IMR-90 (cell line): ENCODE results near the gene MFN2. TPM values are rescaled to one million over a fixed set of nuclear protein-coding genes. Genes with fewer than 3 reads are reported as not detected.

Experiments used
- ATAC-seq: fragments of 200-7000 bp; cut with Tn5 transposase; 2 replicates; pipeline ENCODE4 v1.9.1; 2020; ENCODE audit warnings: low read depth, mild to moderate bottlenecking, moderate library complexity
- BruUV-seq: library from RNA; stranded (reverse); fragments of 400-500 nt; replicated peaks from 2 replicates; lab custom pipeline; 2021; lab: Mats Ljungman, UMichigan
- CTCF ChIA-PET: fragments of 300-600 bp; formaldehyde crosslinking; extraction: SDS; loops from one replicate; lab custom pipeline; 2021; ENCODE audit warnings: antibody characterized with exemption; lab: Yijun Ruan, JAX
- POLR2A ChIA-PET: fragments of 300-600 bp; sonication (Branson Sonifier 250); formaldehyde crosslinking; loops from one replicate; lab custom pipeline; 2022; ENCODE audit warnings: antibody characterized with exemption; ENCODE audit not compliant: unreplicated experiment; lab: Charles Lee
- DNase-seq: peaks from one replicate; pipeline ENCODE4 v3.0.0; 2013
- H2AFZ ChIP-seq: replicated peaks from 2 replicates; pipeline ENCODE3; 2013; ENCODE audit warnings: low read length, mild to moderate bottlenecking; ENCODE audit not compliant: poor library complexity
- H2AK5ac ChIP-seq: 2 replicates; pipeline ENCODE4 v1.6.1; 2013; ENCODE audit warnings: low read depth, low read length, inconsistent platforms
- H2AK9ac ChIP-seq: replicated peaks from 2 replicates; pipeline ENCODE3; 2013; ENCODE audit warnings: mild to moderate bottlenecking, low read depth, low read length, moderate library complexity; ENCODE audit not compliant: poor library complexity
- H2BK120ac ChIP-seq: 2 replicates; pipeline ENCODE4 v1.6.1; 2013; ENCODE audit warnings: low read depth, low read length, inconsistent platforms
- H2BK15ac ChIP-seq: 3 replicates; pipeline ENCODE4 v1.6.1; 2013; ENCODE audit warnings: low read depth, low read length, inconsistent platforms
- H2BK20ac ChIP-seq: 2 replicates; pipeline ENCODE4 v1.6.1; 2013; ENCODE audit warnings: low read depth, mild to moderate bottlenecking, inconsistent platforms, low read length, moderate library complexity
- H2BK5ac ChIP-seq: 2 replicates; pipeline ENCODE4 v1.6.1; 2013; ENCODE audit warnings: mild to moderate bottlenecking, low read depth, low read length, inconsistent platforms; ENCODE audit not compliant: poor library complexity, severe bottlenecking
- H3K14ac ChIP-seq: replicated peaks from 2 replicates; pipeline ENCODE4 v1.6.1; 2013; ENCODE audit warnings: low read depth, low read length, inconsistent platforms
- H3K18ac ChIP-seq: 2 replicates; pipeline ENCODE4 v1.6.1; 2013; ENCODE audit warnings: low read depth, low read length, control low read depth
- H3K23ac ChIP-seq: 2 replicates; pipeline ENCODE4 v1.6.1; 2013; ENCODE audit warnings: low read depth, low read length, inconsistent platforms
- H3K27ac ChIP-seq: 2 replicates; pipeline ENCODE4 v1.5.1; 2013; ENCODE audit warnings: mild to moderate bottlenecking, control low read depth, low read length; ENCODE audit not compliant: insufficient read depth
- H3K27me3 ChIP-seq: 2 replicates; pipeline ENCODE4 v1.6.1; 2013; ENCODE audit warnings: low read length; ENCODE audit not compliant: control insufficient read depth, insufficient read depth
- H3K36me3 ChIP-seq: 2 replicates; pipeline ENCODE4 v1.6.1; 2013; ENCODE audit warnings: low read length, mixed read lengths; ENCODE audit not compliant: control insufficient read depth, insufficient read depth
- H3K4ac ChIP-seq: 2 replicates; pipeline ENCODE4 v1.6.1; 2013; ENCODE audit warnings: low read depth, low read length, inconsistent platforms
- H3K4me1 ChIP-seq: 2 replicates; pipeline ENCODE4 v1.6.1; 2013; ENCODE audit warnings: low read length, mixed read lengths; ENCODE audit not compliant: control insufficient read depth, insufficient read depth
- H3K4me2 ChIP-seq: 2 replicates; pipeline ENCODE4 v1.6.1; 2013; ENCODE audit warnings: low read depth, mild to moderate bottlenecking, control low read depth, low read length, moderate library complexity
- H3K4me3 ChIP-seq: 2 replicates; pipeline ENCODE4 v1.5.1; 2013; ENCODE audit warnings: low read depth, mild to moderate bottlenecking, control low read depth, low read length, moderate library complexity; ENCODE audit not compliant: insufficient read depth
- H3K56ac ChIP-seq: 2 replicates; pipeline ENCODE4 v1.6.1; 2013; ENCODE audit warnings: low read length, inconsistent platforms; ENCODE audit not compliant: insufficient read depth; ENCODE audit errors: extremely low read depth
- H3K79me1 ChIP-seq, 2 experiments: 2 replicates each; pipeline ENCODE4 v1.6.1; 2013; ENCODE audit warnings: low read length in 2 of 2, inconsistent platforms in 1 of 2, low read depth in 1 of 2
- H3K9ac ChIP-seq: 2 replicates; pipeline ENCODE4 v1.6.1; 2013; ENCODE audit warnings: low read depth, low read length, control low read depth
- H3K9me1 ChIP-seq: 2 replicates; pipeline ENCODE4 v1.6.1; 2013; ENCODE audit warnings: low read length, inconsistent platforms; ENCODE audit not compliant: insufficient read depth
- H3K9me3 ChIP-seq: 2 replicates; pipeline ENCODE4 v1.6.1; 2013; ENCODE audit warnings: low read length; ENCODE audit not compliant: control insufficient read depth, insufficient read depth
- H4K20me1 ChIP-seq: 2 replicates; pipeline ENCODE4 v1.6.1; 2013; ENCODE audit warnings: low read length, inconsistent platforms; ENCODE audit not compliant: insufficient read depth
- H4K5ac ChIP-seq: 2 replicates; pipeline ENCODE4 v1.6.1; 2013; ENCODE audit warnings: mild to moderate bottlenecking, low read depth, low read length, control low read depth
- H4K8ac ChIP-seq, 2 experiments: 2 replicates each; pipeline ENCODE4 v1.6.1; 2013; ENCODE audit warnings: low read depth in 2 of 2, low read length in 2 of 2, control low read depth in 1 of 2, inconsistent platforms in 1 of 2
- H4K91ac ChIP-seq: 2 replicates; pipeline ENCODE4 v1.6.1; 2013; ENCODE audit warnings: low read depth, low read length, inconsistent platforms; ENCODE audit not compliant: insufficient read depth
- BHLHE40 ChIP-seq: fragments of 150-350 bp; IDR thresholded peaks from 2 replicates; pipeline ENCODE4 v1.6.1; 2016; ENCODE audit warnings: mild to moderate bottlenecking, low read depth, low read length
- CEBPB ChIP-seq: IDR thresholded peaks from 2 replicates; pipeline ENCODE4 v1.6.1; 2012; ENCODE audit warnings: low read depth, low read length, improper control_type of control experiment
- CHD1 ChIP-seq: IDR thresholded peaks from 2 replicates; pipeline ENCODE4 v1.6.1; 2012; ENCODE audit warnings: low read depth, low read length, improper control_type of control experiment
- CTCF ChIP-seq: conservative IDR thresholded peaks from 2 replicates; pipeline ENCODE4 v1.5.1; 2012; ENCODE audit warnings: mild to moderate bottlenecking, low read depth, low read length, improper control_type of control experiment
- ELK1 ChIP-seq: fragments of 150-350 bp; IDR thresholded peaks from 2 replicates; pipeline ENCODE4 v1.6.1; 2016; ENCODE audit warnings: low read depth, mild to moderate bottlenecking, low read length, moderate library complexity, borderline replicate concordance
- FOS ChIP-seq: fragments of 150-350 bp; IDR thresholded peaks from 2 replicates; pipeline ENCODE4 v1.6.1; 2016; ENCODE audit warnings: low read depth, low read length
- MAFK ChIP-seq: IDR thresholded peaks from 2 replicates; pipeline ENCODE4 v1.6.1; 2012; ENCODE audit warnings: low read depth, low read length, improper control_type of control experiment
- MAZ ChIP-seq: IDR thresholded peaks from 2 replicates; pipeline ENCODE4 v1.6.1; 2012; ENCODE audit warnings: low read depth, mild to moderate bottlenecking, low read length, improper control_type of control experiment, moderate library complexity, borderline replicate concordance
- MXI1 ChIP-seq: IDR thresholded peaks from 2 replicates; pipeline ENCODE4 v1.6.1; 2012; ENCODE audit warnings: low read depth, mild to moderate bottlenecking, low read length, moderate library complexity, borderline replicate concordance
- NFE2L2 ChIP-seq: fragments of 150-350 bp; IDR thresholded peaks from 2 replicates; pipeline ENCODE4 v1.6.1; 2016; ENCODE audit warnings: low read depth, mild to moderate bottlenecking, low read length
- POLR2A ChIP-seq: IDR thresholded peaks from 2 replicates; pipeline ENCODE4 v1.6.1; 2012; ENCODE audit warnings: mild to moderate bottlenecking, low read depth, low read length
- RAD21 ChIP-seq: IDR thresholded peaks from 2 replicates; pipeline ENCODE4 v1.6.1; 2012; ENCODE audit warnings: low read length, improper control_type of control experiment
- RCOR1 ChIP-seq: IDR thresholded peaks from 2 replicates; pipeline ENCODE4 v1.6.1; 2012; ENCODE audit warnings: mild to moderate bottlenecking, low read length, improper control_type of control experiment; ENCODE audit not compliant: insufficient replicate concordance
- RFX5 ChIP-seq: IDR thresholded peaks from 2 replicates; pipeline ENCODE4 v1.8.0; 2012; ENCODE audit warnings: low read depth, mild to moderate bottlenecking, low read length, moderate library complexity
- WGBS, 2 experiments: methylation state at CpG; one replicate each; pipeline versions ENCODE4 v1.1.5 to v1.1.7; 2013; ENCODE audit warnings: missing lambda C conversion rate in 2 of 2; ENCODE audit not compliant: insufficient read length in 1 of 2; ENCODE audit errors: extremely low coverage in 2 of 2; 5-methylcytosine and 5-hydroxymethylcytosine counted together
- dilution Hi-C: fragments of 300-500 bp; cut with HindIII; formaldehyde crosslinking; loops from one replicate; pipeline ENCODE4 v1.14.3; 2018; ENCODE audit warnings: low sequenced_read_pairs; ENCODE audit not compliant: unreplicated experiment
- in situ Hi-C: fragments of 300-500 bp; cut with MboI; formaldehyde crosslinking; loops from 3 replicates; pipeline ENCODE4 v1.14.3; 2019; ENCODE audit warnings: low sequenced_read_pairs, inconsistent platforms, mixed read lengths
- intact Hi-C: fragments of 100-400 bp; cut with micrococcal nuclease; formaldehyde crosslinking; loops from 2 replicates; pipeline ENCODE4 v1.10.0; 2022
- polyA plus RNA-seq, 3 experiments: library from polyadenylated mRNA; depleted of rRNA; stranded (reverse); fragments of >200 nt; gene quantifications; 2 replicates each; pipeline ENCODE4 v1.2.3, GENCODE V29; 2012; ENCODE audit warnings: low replicate concordance in 1 of 3
- total RNA-seq: library from RNA; depleted of rRNA; stranded (reverse); fragments of >200 nt; gene quantifications from 2 replicates; pipeline ENCODE4 v1.2.3, GENCODE V29; 2012

Gene MFN2
- total and polyA plus RNA-seq, 2 of the 4 experiments (the other 2 are of a cell fraction), result 52.8 to 84.2 TPM

GRCh38 chr1:11970441-11971185 lies 9.6 kb upstream of the MFN2 start:
- H3K23ac ChIP-seq, result no peak overlapping the region
- H4K91ac ChIP-seq, result no peak overlapping the region
- H3K9me1 ChIP-seq, result 0 out of 2 replicates have a peak, but pooled peaks cover 3% of the 10 kb centered on the region
- H3K9ac ChIP-seq, result no peak overlapping the region
- H2AK5ac ChIP-seq, result no peak overlapping the region
- H3K27me3 ChIP-seq, result no peaks in the 10 kb centered on the region
- intact Hi-C loops (no loop called here), in situ Hi-C loops (no loop called here), dilution Hi-C loops (no loop called here)
- CTCF ChIA-PET, result no interaction called here
- no peak overlapping the region for H2BK15ac ChIP-seq
- no peak overlapping the region for H4K5ac ChIP-seq
- no peak overlapping the region for H3K4me2 ChIP-seq
- H3K4ac ChIP-seq, result no peak overlapping the region
- no CpG with 5 or more reads among the region's 17 CpGs for WGBS, 2 experiments
- H3K9me3 ChIP-seq, result no peaks in the 10 kb centered on the region
- no peak overlapping the region for H3K56ac ChIP-seq
- no peaks in the 10 kb centered on the region for H3K4me1 ChIP-seq
- DNase-seq, result no peak
- no peak overlapping the region for H3K14ac ChIP-seq
- peaks cover 3% of the 10 kb centered on the region; the same call in 1 of the 2 replicates for H4K20me1 ChIP-seq
- TF ChIP-seq RAD21 (no peak), POLR2A (no peak), MXI1 (no peak), BHLHE40 (no peak), RFX5 (no peak), ELK1 (no peak), CEBPB (no peak), MAZ (no peak), FOS (no peak), CTCF (no peak), MAFK (no peak), NFE2L2 (no peak), RCOR1 (no peak), CHD1 (no peak)
- H3K36me3 ChIP-seq, result peaks cover 62% of the 10 kb centered on the region
- H2BK120ac ChIP-seq, result no peak overlapping the region
- H2BK5ac ChIP-seq, result no peak overlapping the region
- BruUV-seq, result no TSS peak
- H2BK20ac ChIP-seq, result no peak overlapping the region
- peak overlapping the region; percentile 73 for H2AK9ac ChIP-seq
- no peak overlapping the region for H3K18ac ChIP-seq
- H3K79me1 ChIP-seq, result 0 out of 4 replicates have a peak, but pooled peaks cover 0 to 3% of the 10 kb centered on the region in 2 experiments
- no peak for ATAC-seq
- no peak overlapping the region for H3K4me3 ChIP-seq
- H3K27ac ChIP-seq, result no peak overlapping the region
- POLR2A ChIA-PET, result no interaction called here
- H4K8ac ChIP-seq, result no peak overlapping the region
- no peak overlapping the region for H2AFZ ChIP-seq
